ENCODE data around the gene TGFBI. TPM values are rescaled to one million over a fixed set of nuclear protein-coding genes. Genes with fewer than 3 reads are reported as not detected.

The TGFBI gene
- total RNA-seq, 1 donor from 2014 or later: 0.15 TPM

GRCh38 chr5:136001466-136001981 is 27.3 kb upstream of the TGFBI start:
- intact Hi-C loops (cut with micrococcal nuclease): no loop called here

DNA sequence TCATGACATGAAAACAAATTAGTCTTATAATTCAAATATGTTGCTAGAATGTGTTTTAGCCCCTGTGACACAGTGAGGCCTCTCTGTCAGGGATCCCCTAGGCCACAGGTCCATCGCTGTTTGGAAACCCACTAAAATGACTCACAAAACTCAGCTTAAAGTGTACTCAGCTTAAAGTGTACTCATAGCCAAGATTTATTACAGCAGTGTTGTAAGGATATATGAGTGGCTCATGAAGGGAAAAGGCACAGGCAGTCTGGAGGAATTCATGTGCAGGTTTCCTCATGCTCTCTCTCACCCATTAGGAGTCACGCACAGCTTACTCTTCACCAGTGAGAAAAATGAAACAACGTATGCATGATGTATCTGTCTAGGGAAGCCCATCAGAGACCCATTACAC is 24.4 kb upstream of the TGFBI start:
- intact Hi-C loops (cut with micrococcal nuclease): no loop called here

- intact Hi-C loops (cut with micrococcal nuclease): no loop called here
These were observed 23.3 kb upstream of the TGFBI start for GRCh38 chr5:136005476-136005875.

DNA sequence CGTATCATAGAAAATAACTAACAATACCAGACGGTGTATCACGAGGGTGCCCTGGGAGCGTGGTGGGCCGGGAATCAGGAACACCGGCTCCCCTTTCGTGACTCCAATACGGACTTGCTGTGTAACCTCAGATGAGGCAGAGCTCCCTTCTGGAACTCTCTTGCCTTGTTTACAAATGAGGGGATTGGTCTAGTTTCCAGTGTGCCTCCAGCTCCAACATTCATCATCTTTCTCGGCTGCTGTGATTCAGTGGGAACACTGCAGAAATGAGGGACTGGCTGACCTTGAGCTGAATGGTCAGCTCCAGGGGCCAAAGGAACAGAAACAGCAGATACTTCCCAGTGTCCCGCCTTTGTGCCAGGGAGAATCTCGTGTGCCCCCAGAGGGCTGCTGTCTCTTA is 22.6 kb upstream of the TGFBI start:
- intact Hi-C loops (cut with micrococcal nuclease): no loop called here

DNA sequence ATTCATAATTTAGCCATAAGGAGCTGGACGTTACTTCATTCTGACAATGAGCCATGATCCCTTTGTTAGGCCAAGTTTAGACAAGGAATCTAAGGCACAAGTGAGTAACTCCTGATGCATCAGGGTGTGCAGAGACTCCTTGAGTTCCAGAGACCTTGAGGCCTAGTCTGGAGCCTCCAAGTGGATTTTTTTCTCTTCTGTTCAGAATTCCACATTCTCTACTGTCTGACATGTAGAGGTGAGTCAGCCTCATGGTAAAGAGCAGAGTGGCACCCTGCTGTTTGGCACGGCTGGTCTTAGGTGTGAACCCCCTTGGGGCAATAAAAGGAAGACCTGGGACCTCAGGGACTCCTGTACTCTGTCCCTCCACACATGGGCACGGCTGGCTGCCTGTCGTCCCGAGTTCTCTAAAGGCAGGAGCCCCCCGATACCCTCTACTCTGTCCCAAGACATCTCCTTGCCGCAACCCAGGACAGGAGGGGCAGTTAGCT is 22.0 kb upstream of the TGFBI start:
- intact Hi-C loops (cut with micrococcal nuclease): no loop called here

DNA sequence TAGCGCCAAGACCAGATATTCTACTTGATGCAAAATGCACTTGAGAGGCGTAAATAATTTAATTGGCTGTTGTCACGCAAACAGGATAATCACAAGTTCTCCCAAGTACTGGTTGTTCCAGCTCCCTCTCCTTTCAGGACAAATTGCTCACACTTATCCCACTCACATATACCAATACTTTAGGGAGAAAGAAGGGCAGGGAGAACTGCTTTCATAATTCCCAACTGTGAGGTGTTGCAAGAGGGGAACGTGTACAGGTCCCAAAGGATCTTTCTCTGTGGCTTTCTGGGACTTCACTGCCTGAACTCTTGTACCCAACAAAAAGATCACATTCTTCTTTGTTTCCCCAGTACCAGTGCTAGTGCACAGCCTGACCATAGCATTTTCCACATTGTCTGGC is 21.5 kb upstream of the TGFBI start:
- intact Hi-C loops (cut with micrococcal nuclease): no loop called here

GRCh38 chr5:136011414-136012001 is 17.3 kb upstream of the TGFBI start:
- intact Hi-C loops (cut with micrococcal nuclease): no loop called here

DNA sequence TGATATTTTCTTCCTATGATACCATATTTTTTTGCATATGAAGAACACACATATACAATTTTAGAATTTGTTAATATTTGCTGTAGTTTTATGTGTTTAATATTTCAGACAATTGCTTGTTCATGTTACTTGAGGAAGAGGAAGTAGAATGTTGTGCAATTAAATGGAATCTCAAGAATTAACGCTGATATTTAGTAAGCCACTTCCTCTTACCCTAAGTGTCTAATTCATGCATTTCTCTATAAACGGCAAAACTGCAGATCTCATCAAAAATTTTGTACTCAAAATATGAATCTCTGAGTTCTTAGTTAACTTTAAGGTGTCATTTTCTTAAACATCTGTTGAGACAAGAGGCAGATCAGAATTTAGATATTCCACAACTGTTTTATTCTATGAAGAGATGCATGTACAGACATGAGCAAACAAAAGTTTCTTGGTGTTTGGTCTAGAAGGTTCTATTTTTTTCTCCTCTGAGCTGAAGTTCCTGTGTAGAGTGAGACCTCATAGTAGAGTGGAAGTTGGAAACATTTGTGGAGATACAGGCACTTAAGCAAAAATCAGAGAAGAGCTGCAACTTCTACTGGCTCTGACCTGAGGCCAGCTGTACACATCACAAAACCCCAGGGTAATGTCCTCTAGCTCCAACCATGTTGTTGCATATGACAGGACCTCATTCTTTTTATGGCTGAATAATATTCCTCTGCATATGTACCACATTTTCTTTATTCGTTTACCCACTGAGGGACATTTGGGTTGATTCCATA is 16.6 kb upstream of the TGFBI start:
- intact Hi-C loops (cut with micrococcal nuclease): no loop called here

DNA sequence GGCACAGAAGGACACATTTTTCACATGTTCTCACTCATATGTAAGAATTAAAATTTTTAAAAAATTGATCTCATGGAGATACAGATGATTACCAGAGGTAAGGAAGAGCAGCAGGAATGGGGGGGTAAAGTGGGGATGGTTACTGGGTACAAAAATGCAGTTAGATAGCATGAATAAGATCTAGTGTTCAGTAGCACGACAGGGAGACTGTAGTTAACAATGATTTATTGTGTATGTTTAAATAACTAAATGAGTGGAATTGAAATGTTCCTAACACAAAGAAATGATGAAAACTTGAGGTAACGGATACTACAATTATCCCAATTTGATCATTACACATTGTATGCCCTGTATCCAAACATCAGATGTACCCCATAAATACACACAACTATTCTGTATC is 15.2 kb upstream of the TGFBI start:
- intact Hi-C loops (cut with micrococcal nuclease): no loop called here

- intact Hi-C loops (cut with micrococcal nuclease): no loop called here
These were observed 14.5 kb upstream of the TGFBI start for GRCh38 chr5:136014049-136015002.

DNA sequence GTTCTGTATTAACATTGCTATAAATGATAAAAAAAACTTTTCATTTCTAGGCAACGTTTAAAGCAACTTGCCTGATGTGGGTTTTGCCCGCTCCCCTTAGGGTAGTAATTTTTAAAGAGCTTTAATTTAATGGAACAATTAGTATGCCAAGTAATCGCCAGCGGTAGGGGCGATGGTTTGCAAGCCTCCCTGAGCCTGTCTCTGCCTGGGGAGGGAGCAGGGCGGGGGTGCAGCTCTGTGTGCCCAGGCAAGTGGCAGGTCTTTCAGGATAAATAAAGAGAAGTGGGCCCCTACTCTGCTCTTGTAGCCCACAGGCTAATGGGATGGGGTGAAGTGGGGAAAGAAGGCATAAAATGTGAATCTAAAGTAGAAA is 13.8 kb upstream of the TGFBI start:
- intact Hi-C loops (cut with micrococcal nuclease): no loop called here

GRCh38 chr5:136015966-136016650 is 12.7 kb upstream of the TGFBI start:
- intact Hi-C loops (cut with micrococcal nuclease): no loop called here

GRCh38 chr5:136016945-136017530 is 11.8 kb upstream of the TGFBI start:
- intact Hi-C loops (cut with micrococcal nuclease): no loop called here

DNA sequence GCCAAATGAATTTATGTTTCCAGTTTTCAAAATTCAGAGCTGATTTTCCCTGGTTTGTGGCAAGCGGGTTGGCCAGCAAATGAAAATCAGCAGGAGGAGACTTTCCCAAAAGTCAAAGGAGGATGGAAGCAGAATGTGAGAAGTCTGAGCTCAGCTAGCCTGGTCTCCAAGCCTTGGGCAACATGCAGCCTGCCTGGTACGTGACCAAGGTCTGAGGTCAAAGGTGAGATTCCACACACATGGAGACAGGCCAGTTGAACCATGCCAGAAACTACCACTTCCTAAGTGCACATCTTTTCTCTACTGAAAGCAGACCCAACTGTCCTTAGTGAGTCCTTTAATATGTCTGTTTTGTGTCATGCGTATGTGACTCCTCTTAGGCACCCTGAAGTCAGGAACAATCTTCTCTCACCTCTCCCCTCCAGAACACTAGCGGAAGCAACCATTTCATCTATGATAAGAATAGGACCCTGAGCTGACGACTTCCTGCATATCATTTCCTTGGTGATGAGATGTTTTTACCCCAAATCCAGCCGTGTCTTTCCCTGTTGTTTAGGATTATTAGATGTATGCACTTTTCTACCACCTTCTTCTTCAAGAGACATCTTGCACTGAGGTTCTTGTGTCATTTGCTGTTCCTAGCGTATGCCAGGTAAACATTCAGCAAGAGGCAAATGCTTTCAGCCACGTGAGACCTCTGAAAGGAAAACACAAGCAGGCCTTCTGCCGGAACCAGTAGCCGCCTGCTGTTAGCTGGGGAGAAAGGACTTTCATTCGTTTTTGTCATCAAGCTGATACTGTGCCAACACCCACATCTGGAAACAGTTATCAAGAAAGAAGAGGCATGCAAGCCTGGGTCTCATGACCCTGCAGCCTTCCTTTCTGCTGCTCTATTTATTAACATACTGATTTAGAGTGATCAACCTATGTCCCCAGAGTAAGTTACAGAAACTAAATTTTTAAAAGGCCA is 9.7 kb upstream of the TGFBI start:
- intact Hi-C loops (cut with micrococcal nuclease): no loop called here

DNA sequence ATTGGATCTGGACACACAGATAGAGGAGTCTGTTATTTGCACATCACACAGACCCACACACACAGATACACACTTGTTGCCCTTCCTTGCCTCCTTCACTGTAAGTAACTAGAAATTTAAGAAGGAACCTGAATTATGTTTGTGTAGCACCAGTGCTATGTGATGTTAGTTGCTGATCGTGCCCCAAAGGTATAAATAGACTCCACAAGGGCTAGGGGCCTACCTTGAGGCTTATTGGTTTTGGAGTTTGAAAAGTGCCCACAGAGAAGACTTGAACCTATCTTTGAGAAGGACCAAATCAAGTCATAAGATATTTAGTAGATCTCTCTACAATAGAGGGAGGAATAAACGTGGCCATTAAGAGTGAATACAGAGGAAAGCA is 8.8 kb upstream of the TGFBI start:
- intact Hi-C loops (cut with micrococcal nuclease): no loop called here

DNA sequence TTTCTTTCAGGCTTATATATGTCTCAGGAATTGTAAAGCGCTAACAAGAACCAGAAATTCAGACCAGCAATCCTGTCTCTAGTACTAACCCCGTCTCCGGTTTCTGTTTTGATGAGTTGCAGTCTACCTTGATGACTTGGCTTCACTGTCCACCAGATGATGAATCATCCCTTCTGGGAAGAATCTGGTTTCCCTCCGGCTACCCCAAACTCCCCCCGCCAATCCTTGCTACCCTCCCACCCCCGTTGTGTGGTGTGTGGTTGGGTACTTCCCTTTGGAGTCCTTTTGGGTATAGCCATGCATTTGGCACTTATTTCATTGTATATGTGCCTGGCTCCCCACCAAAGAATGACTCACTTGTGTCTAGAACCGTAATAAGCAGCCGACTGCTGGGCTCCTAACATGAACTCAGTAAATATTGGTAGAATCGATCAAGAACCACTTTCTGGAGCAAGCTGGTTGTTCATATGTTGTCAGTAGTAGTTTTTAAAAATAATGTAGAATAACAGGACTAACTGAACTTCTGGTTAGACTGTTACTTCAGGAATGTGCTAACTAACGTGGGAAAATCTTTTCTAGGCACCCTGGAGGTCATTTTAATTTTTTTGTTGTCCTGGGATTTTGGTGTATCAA is 8.3 kb upstream of the TGFBI start:
- intact Hi-C loops (cut with micrococcal nuclease): no loop called here

DNA sequence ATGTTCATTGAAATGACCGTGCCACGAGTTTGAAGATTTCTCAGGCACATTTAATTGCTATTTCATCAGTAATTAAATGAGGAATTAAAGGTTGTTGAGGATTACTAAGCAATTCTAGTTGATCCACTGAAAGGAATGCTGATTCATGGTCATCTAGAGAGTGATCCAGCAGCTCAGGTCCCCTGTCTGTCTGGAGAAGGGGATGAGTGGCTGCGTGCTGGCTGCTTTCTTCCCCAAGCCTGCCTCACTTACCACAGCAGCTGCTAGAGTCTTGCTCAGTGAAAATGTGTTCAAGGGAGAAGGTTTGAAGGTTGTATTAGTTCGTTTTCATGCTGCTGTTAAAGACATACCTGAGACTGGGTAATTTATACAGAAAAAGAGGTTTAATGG is 7.8 kb upstream of the TGFBI start:
- intact Hi-C loops (cut with micrococcal nuclease): no loop called here

DNA sequence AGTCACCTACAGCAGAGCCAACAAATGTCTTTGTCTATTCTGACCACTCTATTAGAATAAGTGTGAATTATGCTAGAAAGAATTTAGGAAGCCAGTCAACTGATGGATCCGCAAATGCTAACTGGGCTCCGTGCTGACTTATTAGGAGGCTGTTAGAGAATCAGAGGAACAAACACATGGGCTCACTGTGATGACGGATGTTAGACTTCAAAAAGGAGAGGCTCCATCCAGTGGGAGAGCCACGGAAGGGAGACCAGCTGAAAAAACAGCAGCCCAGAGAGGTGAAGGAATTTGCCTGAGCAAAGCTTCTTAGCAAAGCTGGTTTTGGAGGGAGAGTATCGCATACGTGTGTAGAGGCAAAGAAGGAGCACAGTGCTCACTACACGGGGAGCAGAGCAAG is 5.8 kb upstream of the TGFBI start:
- intact Hi-C loops (cut with micrococcal nuclease): no loop called here

- intact Hi-C loops (cut with micrococcal nuclease): no loop called here
These were observed 4.7 kb upstream of the TGFBI start for GRCh38 chr5:136023958-136024541.

Data from T-helper 1 cell treated with Interleukin-12 subunit alpha and Interleukin-12 subunit beta and Interleukin-4 antibody, amounts not matched to agents 30 ng/mL and 1 ng/mL, for 36 hours (primary cell).